Cerebellar cortex (tissue), 1 donor: ENCODE results near the gene SORBS1.

Source experiments
- DNase-seq: peaks from one replicate; pipeline ENCODE4 v3.0.0-alpha.2; 2015; ENCODE audit warnings: low spot score

SORBS1 gene

DNA sequence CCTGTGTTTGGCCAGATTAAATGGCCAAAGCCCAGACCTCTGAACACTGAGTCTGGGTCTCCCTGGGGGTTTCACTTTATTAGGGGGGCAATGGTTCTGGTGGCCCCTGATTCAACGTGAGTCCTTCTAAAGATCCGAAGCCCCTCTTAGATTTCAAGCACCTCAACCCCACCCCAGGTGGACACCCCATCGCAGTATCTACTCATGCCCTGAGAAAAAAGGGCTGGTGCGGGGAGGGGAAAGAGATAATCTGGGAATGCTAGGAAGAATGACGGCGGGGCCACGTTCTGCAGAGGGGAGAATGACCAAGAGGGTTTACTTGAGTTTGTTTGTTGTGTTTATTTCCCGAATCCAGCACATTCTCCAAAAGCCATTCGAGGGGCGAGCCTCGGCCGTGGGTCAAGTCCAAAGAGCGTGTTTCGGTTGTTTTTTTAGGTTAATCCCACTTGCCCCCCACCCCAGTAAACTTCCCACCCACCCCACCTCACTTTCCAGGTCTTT, 271.2 kb downstream of the SORBS1 start:
- DNase-seq, result no peak

DNA sequence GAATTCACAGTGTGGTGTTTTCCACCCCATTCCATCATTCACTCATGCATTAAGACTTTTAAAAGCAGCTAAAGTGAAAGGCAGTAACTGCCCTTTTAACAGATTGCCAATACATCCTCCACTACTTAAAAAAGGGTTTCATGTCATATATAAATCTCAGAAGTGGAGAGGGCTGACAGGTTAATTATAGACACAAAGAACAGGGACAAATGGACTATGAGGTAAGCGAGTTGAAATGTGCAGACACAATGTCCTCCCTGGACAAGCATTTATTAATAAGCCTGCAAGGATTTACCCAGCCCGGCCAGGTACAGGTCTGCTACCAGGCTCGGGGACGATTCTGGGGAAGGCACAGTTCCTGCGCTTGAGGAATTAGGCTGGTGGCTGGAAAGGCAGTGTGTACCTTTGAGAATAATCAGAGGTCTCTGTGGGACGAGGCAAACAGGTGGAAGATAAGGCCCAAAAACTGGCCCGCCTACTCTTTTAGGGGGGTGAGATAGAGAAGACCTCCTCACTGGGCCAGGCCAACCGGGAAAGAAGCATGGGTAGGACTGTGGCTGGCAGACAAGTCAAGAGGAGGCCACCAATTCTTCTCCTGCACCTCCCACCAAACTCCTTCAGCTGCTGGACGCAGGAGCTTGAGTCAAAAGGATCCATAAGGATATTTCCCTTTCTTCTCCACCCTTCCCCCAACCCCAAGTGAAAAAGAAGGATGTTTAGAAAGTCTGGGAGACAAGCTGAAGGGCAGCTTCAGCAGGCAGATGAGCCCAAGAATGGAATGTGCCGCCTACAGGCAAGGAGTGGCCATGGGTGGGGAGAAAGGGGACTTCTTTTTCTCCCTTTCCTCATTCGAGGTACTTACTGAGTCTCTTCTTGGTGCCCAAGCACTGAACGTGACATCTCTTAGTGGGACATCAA, 271.9 kb downstream of the SORBS1 start:
- DNase-seq, result no peak

DNA sequence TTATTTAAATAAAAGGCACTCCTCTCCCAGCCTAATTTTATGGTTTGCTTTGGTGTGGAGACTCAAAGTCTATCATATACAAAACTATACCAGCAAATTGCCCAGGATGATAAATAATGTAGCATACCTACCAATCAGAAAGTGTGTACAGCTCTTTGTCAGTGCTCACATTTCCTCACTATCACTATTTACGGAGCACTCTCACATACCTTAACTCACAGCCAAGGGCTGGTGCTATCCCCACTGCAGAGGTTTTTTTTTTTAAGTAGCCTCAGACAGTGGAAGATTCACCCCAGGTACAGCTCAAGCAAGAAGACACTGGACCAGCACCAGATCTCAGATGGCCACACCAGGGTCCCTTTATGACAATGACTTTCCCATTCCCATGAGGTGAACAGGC, 272.9 kb downstream of the SORBS1 start:
- no peak for DNase-seq

DNA sequence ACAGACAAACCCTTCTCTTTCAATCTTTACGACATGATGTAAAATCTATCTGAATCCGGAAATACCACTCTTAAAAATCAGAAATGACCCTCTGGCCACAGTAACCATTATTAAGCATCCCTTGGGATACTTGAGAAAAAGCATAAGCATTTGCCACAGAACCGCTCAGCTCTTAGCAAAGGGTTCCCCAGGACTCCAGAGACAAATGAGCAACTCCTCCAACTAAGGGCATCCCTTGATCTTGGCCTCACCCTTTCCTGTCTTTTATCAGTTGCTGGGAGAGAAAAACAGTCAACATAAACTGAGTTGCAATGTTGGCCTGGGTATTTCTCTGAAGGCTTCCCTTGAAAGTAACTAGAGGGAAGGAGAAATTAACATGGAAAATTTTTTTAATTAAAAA, 273.9 kb downstream of the SORBS1 start:
- DNase-seq, result no peak

DNA sequence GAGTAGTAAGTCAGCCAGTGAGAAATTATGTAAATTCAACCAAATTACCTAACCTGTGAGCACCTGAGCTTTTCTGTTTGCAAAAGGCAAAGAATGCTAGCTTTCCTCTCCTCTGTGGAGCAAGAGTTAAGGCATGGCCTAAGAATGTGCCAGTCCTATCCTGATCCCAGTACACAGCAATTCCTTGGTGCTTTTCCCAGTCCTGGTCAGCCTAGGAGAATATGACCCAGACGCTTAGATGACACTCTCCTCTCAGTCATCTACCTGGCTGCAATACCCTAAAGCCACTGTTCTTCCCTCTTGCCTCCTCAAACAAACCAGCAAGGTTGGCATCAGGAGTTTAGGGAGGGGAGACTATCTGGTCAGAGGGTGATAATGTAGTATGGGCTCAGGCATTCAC, 274.5 kb downstream of the SORBS1 start:
- no peak for DNase-seq

DNA sequence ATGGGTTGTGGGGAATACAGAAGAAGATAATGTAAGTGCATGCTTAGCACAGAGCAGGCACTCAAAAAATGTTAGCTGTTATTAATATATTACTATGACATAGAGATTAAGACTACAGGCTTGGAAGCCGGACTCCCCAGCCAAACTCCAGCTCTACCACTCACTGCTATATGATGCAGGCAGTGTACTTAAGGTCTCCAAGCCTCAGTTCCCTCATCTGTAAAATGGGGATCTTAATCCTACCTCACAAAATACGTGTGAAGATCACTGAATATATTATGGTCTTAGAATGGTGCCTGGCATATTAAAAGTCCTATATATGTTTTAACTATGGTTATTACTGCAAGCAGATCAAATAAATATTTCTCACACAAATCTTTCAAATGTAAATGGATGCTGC, 275.6 kb downstream of the SORBS1 start:
- DNase-seq, result no peak

DNA sequence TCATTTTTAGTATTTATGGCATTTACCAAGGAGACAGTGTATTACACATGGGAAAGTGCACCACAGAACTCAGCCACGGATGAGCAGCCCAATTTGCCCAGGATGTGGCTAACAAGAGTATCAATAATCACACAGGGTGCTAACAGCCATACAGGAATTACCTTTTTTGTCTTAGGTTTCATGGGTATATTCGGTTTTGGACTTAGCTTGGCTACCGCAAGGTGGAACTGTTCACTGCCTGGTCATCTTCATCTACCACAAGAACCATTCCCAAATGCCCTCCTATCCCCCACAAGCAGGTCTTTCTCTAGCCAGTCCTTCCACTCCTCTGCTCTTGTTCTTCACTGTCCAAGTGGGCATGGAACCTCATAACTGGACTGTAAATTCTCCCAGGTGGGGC, 276.4 kb downstream of the SORBS1 start:
- no peak for DNase-seq

DNA sequence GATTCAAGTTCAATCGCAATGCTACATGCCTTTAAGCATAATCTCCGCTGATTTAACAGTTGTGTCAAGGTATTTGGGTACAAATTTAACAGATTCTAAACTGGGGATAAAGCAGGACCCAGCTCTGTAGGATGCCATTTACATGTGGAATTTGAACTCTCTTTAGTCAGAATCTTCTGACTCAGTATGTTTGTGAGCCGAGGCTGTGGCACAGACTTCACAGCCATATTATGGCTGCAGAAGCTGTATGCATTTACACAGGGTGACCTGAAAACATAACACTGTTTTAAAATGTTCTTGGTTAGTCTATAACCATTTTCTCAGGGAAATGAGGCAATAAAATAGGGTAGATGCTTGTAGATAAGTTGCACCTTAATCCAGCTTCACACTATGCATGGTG, 279.1 kb downstream of the SORBS1 start:
- no peak for DNase-seq

DNA sequence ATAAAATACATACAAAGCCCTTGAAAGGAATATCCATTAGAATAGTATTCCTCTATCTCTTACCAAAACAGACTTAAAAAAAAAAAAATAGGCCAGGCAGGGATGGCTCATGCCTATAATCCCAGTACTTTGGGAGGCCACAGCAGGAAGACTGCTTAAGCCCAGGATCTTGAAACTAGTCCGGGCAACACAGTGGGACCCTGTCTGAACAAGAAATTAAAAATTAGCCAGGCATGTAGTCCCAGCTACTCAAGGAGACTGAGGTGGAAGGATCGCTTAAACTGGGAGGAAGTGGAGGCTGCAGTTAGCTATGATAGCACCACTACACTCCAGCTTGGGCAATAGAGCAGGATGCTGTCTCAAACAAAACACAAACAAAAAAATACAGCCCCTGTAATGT, 280.0 kb downstream of the SORBS1 start:
- DNase-seq, result no peak

DNA sequence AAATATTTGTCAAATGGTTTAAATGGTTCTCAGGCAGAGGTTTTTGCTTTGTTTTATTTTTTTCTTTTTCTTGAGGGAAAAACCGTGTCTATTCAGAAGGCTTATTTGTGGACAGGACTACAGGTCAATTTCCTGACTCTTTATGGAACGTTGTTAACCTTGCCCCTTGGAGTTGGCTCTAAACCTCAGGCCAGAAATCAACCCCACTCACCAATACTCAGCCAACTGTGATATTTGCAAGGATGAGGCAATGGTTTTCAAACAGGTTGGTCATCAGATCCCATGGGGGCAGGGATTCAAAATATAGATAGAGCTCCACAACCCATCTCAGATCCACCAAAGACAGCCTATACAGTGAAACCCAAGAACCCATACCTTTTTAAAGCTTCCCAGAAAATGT, 280.5 kb downstream of the SORBS1 start:
- no peak for DNase-seq

DNA sequence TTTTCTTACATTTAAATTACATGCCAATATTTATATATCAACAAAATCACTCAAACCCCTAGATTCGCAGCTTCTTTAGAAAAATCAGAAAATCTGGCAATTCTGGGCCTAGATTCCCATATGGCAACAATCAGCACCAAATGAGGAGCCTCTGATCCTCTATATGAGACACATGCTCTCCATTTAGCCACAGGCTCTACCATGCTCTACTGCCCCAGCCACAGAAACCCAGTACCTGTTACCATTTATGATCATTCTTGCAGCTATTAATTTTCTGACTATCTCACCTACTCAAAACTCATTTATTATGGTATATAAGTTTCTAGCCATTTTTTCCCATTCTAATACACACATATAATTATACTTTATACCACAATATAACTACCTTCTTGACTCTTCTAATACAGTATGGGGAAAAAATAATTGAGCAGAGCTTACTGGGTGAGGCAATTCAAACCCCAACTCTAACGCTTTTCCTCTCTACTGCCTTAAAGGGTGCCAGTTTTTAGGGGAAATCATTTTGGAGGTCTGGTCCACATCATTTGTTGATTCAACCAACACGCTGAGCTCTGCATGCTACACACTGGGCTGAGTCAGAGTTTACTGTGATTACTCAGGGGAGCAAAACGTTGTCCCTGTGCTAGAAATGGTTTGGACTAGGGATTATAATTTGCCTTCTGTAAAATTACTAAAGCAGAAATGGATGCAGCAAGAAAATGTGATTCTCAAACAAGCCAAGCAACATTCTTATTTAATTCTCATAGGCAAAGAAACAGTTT, 281.9 kb downstream of the SORBS1 start:
- DNase-seq, result no peak

DNA sequence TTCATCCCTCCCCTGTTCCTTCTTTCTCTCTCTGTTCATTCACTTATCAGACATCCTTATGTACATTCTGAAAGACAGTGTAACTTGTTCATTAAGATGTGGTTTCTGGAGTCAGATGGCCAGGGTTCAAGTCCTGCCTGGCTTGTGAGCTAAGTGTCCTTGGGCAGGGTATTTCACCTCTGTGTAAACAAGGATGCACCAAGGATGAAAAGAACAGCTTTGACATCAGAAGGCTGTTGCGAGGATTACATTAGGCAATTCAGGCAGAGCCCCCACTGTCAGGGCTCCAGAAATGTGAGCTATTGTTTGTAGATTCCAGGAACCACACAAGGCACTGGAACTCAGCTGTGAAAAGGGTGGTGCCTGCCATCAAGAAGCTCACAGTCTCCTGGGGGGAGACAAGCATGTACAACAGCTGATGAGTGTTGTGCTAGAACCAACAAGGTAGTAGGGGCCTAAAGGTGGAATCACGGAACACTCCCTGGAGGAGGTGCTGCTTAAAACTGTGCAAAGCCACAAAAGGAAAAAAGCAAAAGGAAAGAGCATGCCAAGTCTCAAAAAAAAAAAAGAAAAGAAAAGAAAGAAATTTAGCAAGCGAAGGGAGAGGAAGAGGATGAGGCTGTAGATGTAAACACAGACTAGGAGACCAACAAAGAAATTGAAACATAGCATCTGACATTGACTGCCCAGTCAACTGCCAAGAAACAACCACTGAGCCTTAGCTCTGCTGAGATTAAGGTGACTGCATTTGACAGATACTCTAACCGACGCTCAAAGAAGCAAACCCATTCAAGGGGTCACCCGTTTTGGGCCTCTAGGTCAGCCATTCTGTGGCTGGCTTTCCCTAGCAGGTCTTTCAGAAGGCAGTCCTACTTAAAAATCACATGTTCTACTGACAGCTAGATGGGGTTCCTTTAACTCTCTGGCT, 282.8 kb downstream of the SORBS1 start:
- DNase-seq, result no peak

DNA sequence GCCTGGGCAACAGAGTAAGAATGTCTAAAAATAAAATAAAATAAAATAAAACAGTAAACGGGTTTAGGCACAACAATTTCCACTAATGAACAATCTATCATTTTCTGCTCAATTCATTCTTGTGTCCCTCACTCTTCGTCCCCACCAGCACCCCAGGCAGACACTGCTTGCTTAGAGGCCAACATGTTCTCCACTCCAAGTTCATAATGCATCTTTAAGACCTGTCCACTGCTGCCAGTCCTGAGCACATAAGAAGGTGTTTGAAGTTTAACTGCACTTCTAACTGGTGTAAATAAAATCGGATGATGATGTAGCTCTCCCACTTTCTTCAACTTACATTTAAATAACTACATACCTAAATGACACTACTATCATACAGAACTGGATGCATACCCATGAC, 283.6 kb downstream of the SORBS1 start:
- DNase-seq, result no peak

DNA sequence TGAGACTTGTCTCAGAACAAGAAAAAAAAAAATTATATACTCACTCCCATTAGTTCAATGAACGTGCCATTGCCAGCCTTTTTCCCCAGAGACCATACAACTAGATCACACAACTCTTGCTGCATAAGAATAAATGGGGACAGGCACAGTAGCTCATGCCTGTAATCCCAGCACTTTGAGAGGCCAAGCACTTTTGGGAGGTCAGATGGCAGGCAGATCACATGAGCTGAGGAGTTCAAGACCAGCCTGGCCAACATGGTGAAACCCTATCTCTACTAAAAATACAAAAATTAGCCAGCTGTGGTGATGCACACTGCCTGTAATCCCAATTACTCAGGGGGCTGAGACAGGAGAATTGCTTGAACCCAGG, 284.0 kb downstream of the SORBS1 start:
- DNase-seq, result no peak

DNA sequence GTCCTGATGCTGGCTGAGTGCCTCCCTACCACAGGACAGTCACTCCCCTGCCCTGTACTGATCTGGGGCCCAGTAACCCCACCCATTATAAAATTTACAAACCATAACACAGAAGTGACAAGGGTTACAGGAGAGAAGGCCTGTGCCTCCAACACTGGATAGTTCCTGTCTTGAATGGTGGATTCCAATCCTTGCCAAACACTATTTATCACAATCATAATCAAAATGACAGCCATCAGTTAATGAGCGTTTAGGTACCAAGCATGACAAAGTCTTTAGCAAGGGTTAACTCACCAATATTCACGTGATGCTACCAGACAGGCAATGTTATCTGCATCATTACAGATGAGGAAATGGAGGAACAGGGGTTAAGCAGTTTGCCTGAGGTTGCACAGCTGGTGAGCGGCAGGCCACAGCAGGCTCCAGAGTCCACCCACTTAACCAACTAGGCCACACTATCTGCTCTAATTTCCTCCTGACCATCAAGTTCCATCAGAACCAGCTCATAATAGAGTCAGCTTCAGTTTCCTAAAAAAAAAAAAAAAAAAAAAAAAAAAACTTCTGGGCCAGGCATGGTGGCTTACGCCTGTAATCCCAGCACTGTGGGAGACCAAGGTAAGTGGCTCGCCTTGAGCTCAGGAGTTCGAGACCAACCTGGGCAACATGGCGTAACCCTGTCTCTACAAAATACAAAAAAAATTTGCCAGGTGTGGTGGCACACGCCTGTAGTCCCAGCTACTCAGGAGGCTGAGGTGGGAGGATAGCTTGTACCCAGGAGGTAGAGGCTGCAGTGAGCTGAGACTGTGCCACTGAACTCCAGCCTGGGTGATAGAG, 284.6 kb downstream of the SORBS1 start:
- no peak for DNase-seq

DNA sequence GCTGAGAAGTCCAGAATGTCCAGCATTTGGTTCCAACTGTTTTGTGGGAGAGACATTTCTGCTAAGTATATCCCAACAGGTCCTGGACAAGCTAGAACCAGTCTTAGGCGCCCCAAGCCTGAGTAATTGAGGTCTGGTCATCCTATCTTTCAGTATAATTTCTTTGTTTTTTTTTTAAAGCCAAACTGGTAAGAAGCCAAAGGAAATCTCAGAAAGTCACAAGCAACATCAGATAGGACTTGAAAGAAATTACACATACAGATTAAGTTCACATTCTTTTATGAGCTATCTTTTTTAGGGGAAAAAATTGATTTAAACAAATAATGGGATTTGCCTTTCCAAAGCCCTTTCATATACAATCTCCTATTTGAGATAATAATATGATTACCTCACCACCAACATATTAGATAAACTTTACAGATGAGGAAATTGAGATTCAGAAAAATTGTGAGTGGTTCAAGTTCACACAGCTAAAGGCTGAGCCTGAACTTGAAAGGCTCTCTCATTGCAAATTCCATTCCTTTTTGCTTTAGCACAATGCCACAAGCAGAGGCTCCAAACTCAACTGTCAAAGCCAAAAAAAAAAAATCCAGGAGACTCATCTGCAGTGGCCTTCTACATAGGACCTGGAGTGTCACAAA, 285.3 kb downstream of the SORBS1 start:
- DNase-seq, result no peak

DNA sequence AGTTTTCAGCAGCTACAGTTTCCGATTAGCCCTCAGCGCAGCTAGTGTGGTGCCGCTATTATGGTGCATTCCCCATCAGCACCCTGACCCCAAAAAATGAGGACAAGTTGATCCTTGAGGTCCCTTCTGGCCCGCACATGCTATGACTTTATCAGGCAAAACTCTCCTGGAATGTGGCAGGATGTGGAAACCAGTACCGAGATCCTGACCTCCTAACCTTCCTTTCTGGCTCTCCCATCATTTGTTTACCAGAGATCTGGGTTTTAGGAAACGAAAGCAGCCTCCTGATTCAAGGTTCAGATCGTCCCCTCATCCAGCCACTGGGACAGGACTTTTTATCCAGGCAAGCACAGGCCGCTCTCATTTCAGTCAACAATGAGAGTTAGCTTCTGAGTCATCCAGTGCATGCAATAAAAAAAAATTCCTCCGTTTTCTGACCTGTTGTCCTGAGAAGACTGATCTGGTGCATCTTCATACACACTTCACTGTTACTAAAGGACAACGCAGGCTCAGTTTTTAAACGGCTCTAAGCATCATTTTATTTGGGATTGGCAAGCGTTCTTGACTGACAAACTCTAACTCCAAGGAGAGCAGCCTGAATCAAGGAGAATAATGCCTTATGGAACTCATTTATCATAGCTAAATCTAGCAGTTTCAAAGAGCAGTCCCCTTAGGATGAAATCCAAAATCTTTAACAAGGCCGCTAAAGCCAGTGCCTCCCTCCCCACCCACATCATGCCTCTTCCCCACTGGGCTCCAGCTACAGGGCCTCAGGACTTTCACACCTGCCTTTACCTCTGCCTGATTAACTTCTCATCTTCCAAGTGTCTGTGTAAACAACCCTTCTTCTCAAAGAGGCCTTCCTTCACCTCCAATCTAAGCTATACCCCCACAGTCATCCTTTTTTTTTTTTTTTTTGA, 287.5 kb downstream of the SORBS1 start:
- no peak for DNase-seq

DNA sequence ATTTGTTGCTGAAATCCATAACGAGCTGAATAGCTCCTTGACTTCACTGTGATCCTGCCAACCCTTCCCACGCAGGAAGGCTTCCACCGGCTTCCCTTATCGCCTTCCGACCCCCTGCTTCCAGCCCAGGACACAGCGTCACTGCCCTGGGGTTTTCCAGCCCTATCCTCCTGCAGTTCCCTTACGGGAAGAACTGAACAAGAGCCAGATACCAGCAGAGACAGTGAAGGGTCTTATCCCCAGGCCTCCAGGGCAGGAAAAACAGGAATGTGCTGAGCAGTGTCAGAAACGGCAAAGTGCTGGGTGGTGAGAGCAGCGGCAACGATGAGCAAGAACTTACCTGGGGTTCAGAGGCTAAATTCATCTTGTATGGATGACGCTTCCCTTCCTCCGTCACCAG, 292.7 kb downstream of the SORBS1 start:
- no peak for DNase-seq

DNA sequence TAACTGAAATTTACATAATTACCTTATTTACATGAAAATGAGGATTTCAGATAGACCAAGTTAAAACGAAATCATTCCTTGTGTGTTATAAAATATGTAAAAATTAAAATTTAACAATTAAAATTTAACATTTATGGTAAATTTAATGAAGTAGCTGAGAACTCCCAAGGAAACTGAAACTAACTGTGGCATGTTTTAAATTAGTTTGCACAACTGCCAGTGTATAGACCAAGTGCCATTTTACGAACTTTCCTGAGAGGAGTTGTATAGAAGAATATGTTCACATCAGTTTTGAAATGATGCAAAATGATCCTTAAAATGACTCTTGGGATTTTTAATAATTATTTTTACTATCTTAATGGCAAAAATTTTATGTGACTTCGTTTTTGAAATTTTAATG, 293.9 kb downstream of the SORBS1 start:
- no peak for DNase-seq

DNA sequence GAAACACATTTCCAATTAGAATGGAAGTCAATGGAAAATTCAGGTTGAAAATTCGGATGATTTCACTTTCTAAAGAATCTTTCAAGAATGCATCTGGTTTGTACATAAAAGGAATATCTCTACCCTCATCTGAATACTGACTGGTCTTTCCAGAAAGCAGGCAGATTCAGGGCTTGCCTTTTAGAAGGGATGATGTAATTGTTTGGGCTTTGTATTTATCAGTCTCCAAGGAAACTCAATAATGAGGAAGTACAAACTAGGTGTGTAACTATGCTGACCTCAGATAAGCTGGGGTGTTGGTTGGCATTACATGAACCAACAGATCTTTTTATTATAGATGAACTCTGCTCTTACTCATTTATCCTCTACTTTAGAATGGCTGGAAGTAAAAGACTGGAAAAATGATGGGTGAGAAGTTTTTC, 294.5 kb downstream of the SORBS1 start:
- no peak for DNase-seq
